ENCODE data around the gene GPAM.

The GPAM gene

GRCh38 chr10:112216151-112216550 lies 32.6 kb upstream of the GPAM start:
- no peak overlapping the region for H3K4me3 ChIP-seq (ENCODE audit: low read depth in 1 of 2, low read length in 2 of 2)
- peaks cover 0 to 4% of the 10 kb centered on the region in 2 donors for H3K27me3 ChIP-seq (ENCODE audit: control insufficient read depth in 1 of 2, insufficient read depth in 2 of 2, low read length in 2 of 2)

GRCh38 chr10:112215342-112215774 lies 31.8 kb upstream of the GPAM start:
- H3K4me3 ChIP-seq (ENCODE audit: low read depth in 1 of 2, low read length in 2 of 2), result no peak overlapping the region
- H3K9ac ChIP-seq (ENCODE audit: low read depth in 1 of 2, low read length in 2 of 2), result no peak overlapping the region
- H3K27ac ChIP-seq (ENCODE audit: low read depth, low read length), result no peak overlapping the region
- H3K4me1 ChIP-seq (ENCODE audit: control insufficient read depth in 1 of 2, insufficient read depth in 2 of 2, low read length in 2 of 2), result no peaks in the 10 kb centered on the region
- peaks cover 0 to 8% of the 10 kb centered on the region in 2 donors for H3K9me3 ChIP-seq (ENCODE audit: control insufficient read depth in 1 of 2, low read length in 2 of 2)
- no peaks in the 10 kb centered on the region for H3K36me3 ChIP-seq (ENCODE audit: control insufficient read depth in 1 of 2, insufficient read depth in 2 of 2, low read length in 2 of 2)
- peaks cover 0 to 4% of the 10 kb centered on the region in 2 donors for H3K27me3 ChIP-seq (ENCODE audit: control insufficient read depth in 1 of 2, insufficient read depth in 2 of 2, low read length in 2 of 2)

More at GRCh38 chr10:112216151-112216550, 32.6 kb upstream of the GPAM start:
- H3K4me1 ChIP-seq (ENCODE audit: control insufficient read depth in 1 of 2, insufficient read depth in 2 of 2, low read length in 2 of 2), result no peaks in the 10 kb centered on the region
- H3K9me3 ChIP-seq (ENCODE audit: control insufficient read depth in 1 of 2, low read length in 2 of 2), result peaks cover 0 to 12% of the 10 kb centered on the region in 2 donors
- no peaks in the 10 kb centered on the region for H3K36me3 ChIP-seq (ENCODE audit: control insufficient read depth in 1 of 2, insufficient read depth in 2 of 2, low read length in 2 of 2)
- H3K27ac ChIP-seq (ENCODE audit: low read depth, low read length), result no peak overlapping the region
- no peak overlapping the region for H3K9ac ChIP-seq (ENCODE audit: low read depth in 1 of 2, low read length in 2 of 2)

DNA sequence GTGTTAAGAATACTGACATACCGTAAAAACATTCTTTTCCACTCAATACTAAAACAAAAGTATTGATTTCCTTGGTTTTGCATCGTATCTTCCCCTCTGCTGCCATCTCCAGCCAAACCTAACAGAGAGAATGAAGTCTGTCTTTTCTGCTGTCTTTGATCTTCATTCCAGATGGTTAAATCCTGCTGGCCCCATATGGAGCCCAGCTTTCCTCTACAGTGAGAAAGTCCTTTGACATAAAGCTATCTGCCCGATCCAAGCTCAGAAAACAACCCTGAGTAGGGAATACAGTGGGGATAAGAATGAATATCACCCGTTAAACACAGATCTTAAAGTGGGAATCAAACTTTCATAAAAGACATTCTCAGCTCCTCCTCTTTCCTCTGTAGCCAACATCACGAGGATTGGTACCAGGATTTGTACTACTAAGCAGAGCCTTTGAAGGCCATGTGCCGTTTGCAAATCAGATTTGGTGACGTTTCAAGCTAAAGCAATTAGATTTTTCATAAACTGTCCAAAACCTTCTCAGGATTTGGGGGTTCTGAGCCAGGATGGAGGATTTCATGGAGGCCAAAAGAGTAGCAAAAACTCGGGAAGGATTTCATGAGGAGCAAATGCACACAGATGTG lies 30.8 kb upstream of the GPAM start:
- H3K36me3 ChIP-seq (ENCODE audit: control insufficient read depth in 1 of 2, insufficient read depth in 2 of 2, low read length in 2 of 2), result no peaks in the 10 kb centered on the region
- no peak overlapping the region for H3K9ac ChIP-seq (ENCODE audit: low read depth in 1 of 2, low read length in 2 of 2)
- peaks cover 0 to 4% of the 10 kb centered on the region in 2 donors for H3K27me3 ChIP-seq (ENCODE audit: control insufficient read depth in 1 of 2, insufficient read depth in 2 of 2, low read length in 2 of 2)
- no peaks in the 10 kb centered on the region for H3K9me3 ChIP-seq (ENCODE audit: control insufficient read depth in 1 of 2, low read length in 2 of 2)
- no peak overlapping the region for H3K27ac ChIP-seq (ENCODE audit: low read depth, low read length)
- no peak overlapping the region for H3K4me3 ChIP-seq (ENCODE audit: low read depth in 1 of 2, low read length in 2 of 2)
- H3K4me1 ChIP-seq (ENCODE audit: control insufficient read depth in 1 of 2, insufficient read depth in 2 of 2, low read length in 2 of 2), result no peaks in the 10 kb centered on the region

- Histone ChIP-seq H3K4me1 (ENCODE audit: control insufficient read depth in 1 of 2, insufficient read depth in 2 of 2, low read length in 2 of 2) (no peaks in the 10 kb centered on the region), H3K4me3 (ENCODE audit: low read depth in 1 of 2, low read length in 2 of 2) (no peak overlapping the region), H3K27me3 (ENCODE audit: control insufficient read depth in 1 of 2, insufficient read depth in 2 of 2, low read length in 2 of 2) (peaks cover 0 to 4% of the 10 kb centered on the region in 2 donors), H3K9ac (ENCODE audit: low read depth in 1 of 2, low read length in 2 of 2) (no peak overlapping the region), H3K27ac (ENCODE audit: low read depth, low read length) (no peak overlapping the region), H3K9me3 (ENCODE audit: control insufficient read depth in 1 of 2, low read length in 2 of 2) (no peaks in the 10 kb centered on the region), H3K36me3 (ENCODE audit: control insufficient read depth in 1 of 2, insufficient read depth in 2 of 2, low read length in 2 of 2) (no peaks in the 10 kb centered on the region)
Measured at GRCh38 chr10:112213836-112214235, 30.3 kb upstream of the GPAM start.

- no peak overlapping the region for H3K4me3 ChIP-seq (ENCODE audit: low read depth in 1 of 2, low read length in 2 of 2)
- H3K9me3 ChIP-seq (ENCODE audit: control insufficient read depth in 1 of 2, low read length in 2 of 2), result no peaks in the 10 kb centered on the region
- no peak overlapping the region for H3K27ac ChIP-seq (ENCODE audit: low read depth, low read length)
- peaks cover 0 to 4% of the 10 kb centered on the region in 2 donors for H3K27me3 ChIP-seq (ENCODE audit: control insufficient read depth in 1 of 2, insufficient read depth in 2 of 2, low read length in 2 of 2)
- H3K4me1 ChIP-seq (ENCODE audit: control insufficient read depth in 1 of 2, insufficient read depth in 2 of 2, low read length in 2 of 2), result no peaks in the 10 kb centered on the region
- no peaks in the 10 kb centered on the region for H3K36me3 ChIP-seq (ENCODE audit: control insufficient read depth in 1 of 2, insufficient read depth in 2 of 2, low read length in 2 of 2)
- no peak overlapping the region for H3K9ac ChIP-seq (ENCODE audit: low read depth in 1 of 2, low read length in 2 of 2)
Measured at GRCh38 chr10:112213098-112213823, 29.7 kb upstream of the GPAM start.

DNA sequence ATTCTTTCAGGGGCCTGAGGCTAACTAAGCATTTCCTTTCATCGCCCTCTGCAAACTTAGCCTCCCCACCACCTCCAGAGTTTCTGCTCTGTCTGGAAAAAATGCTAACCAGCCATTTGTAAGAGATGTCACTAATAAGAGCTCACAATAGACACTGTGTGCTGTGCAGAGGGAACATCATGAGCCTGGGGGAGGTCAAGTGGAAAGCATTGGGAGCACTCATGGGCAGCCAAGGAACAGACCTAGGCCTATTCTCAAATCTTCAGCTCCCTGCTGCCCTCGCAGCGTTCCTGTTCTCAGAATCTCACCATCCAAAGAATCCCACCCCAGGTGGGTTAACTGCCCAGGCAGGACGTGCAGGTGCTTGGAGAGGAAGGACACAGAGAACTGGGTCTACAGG lies 27.1 kb upstream of the GPAM start:
- Histone ChIP-seq H3K36me3 (ENCODE audit: control insufficient read depth in 1 of 2, insufficient read depth in 2 of 2, low read length in 2 of 2) (no peaks in the 10 kb centered on the region), H3K27me3 (ENCODE audit: control insufficient read depth in 1 of 2, insufficient read depth in 2 of 2, low read length in 2 of 2) (peaks cover 0 to 4% of the 10 kb centered on the region in 2 donors), H3K9me3 (ENCODE audit: control insufficient read depth in 1 of 2, low read length in 2 of 2) (no peaks in the 10 kb centered on the region), H3K27ac (ENCODE audit: low read depth, low read length) (no peak overlapping the region), H3K4me3 (ENCODE audit: low read depth in 1 of 2, low read length in 2 of 2) (no peak overlapping the region), H3K9ac (ENCODE audit: low read depth in 1 of 2, low read length in 2 of 2) (no peak overlapping the region), H3K4me1 (ENCODE audit: control insufficient read depth in 1 of 2, insufficient read depth in 2 of 2, low read length in 2 of 2) (no peaks in the 10 kb centered on the region)

GRCh38 chr10:112209684-112210131 lies 26.1 kb upstream of the GPAM start:
- no peak overlapping the region for H3K9ac ChIP-seq (ENCODE audit: low read depth in 1 of 2, low read length in 2 of 2)

DNA sequence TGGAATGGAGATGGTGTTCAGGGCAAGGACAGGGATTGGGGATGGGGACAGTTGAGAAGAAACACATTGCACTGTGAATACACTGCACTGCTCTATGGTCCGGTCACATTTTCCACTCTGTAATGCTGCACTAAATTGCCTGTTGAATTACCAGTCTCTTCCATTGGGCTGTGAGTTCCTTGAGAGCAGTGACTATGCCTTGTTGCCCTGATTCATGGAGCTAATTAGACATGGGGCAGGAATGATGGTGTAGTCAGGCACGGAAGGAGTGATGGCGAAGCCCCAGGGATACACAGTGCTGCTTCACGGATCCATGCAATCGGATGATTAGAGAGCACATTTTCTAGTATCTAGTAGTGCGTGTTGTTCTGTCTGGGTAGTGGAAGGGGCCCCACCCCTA lies 25.4 kb upstream of the GPAM start:
- Histone ChIP-seq H3K36me3 (ENCODE audit: control insufficient read depth in 1 of 2, insufficient read depth in 2 of 2, low read length in 2 of 2) (no peaks in the 10 kb centered on the region), H3K9me3 (ENCODE audit: control insufficient read depth in 1 of 2, low read length in 2 of 2) (no peaks in the 10 kb centered on the region), H3K4me1 (ENCODE audit: control insufficient read depth in 1 of 2, insufficient read depth in 2 of 2, low read length in 2 of 2) (no peaks in the 10 kb centered on the region), H3K9ac (ENCODE audit: low read depth in 1 of 2, low read length in 2 of 2) (no peak overlapping the region), H3K27ac (ENCODE audit: low read depth, low read length) (no peak overlapping the region), H3K4me3 (ENCODE audit: low read depth in 1 of 2, low read length in 2 of 2) (no peak overlapping the region), H3K27me3 (ENCODE audit: control insufficient read depth in 1 of 2, insufficient read depth in 2 of 2, low read length in 2 of 2) (no peaks in the 10 kb centered on the region)

More at GRCh38 chr10:112209684-112210131, 26.1 kb upstream of the GPAM start:
- H3K27ac ChIP-seq (ENCODE audit: low read depth, low read length), result no peak overlapping the region
- no peaks in the 10 kb centered on the region for H3K27me3 ChIP-seq (ENCODE audit: control insufficient read depth in 1 of 2, insufficient read depth in 2 of 2, low read length in 2 of 2)
- H3K4me3 ChIP-seq (ENCODE audit: low read depth in 1 of 2, low read length in 2 of 2), result no peak overlapping the region
- H3K9me3 ChIP-seq (ENCODE audit: control insufficient read depth in 1 of 2, low read length in 2 of 2), result no peaks in the 10 kb centered on the region
- no peaks in the 10 kb centered on the region for H3K4me1 ChIP-seq (ENCODE audit: control insufficient read depth in 1 of 2, insufficient read depth in 2 of 2, low read length in 2 of 2)
- H3K36me3 ChIP-seq (ENCODE audit: control insufficient read depth in 1 of 2, insufficient read depth in 2 of 2, low read length in 2 of 2), result no peaks in the 10 kb centered on the region

- Histone ChIP-seq H3K27ac (ENCODE audit: low read depth, low read length) (no peak overlapping the region), H3K9ac (ENCODE audit: low read depth in 1 of 2, low read length in 2 of 2) (no peak overlapping the region), H3K4me1 (ENCODE audit: control insufficient read depth in 1 of 2, insufficient read depth in 2 of 2, low read length in 2 of 2) (no peaks in the 10 kb centered on the region), H3K9me3 (ENCODE audit: control insufficient read depth in 1 of 2, low read length in 2 of 2) (no peaks in the 10 kb centered on the region), H3K27me3 (ENCODE audit: control insufficient read depth in 1 of 2, insufficient read depth in 2 of 2, low read length in 2 of 2) (no peaks in the 10 kb centered on the region), H3K4me3 (ENCODE audit: low read depth in 1 of 2, low read length in 2 of 2) (no peak overlapping the region), H3K36me3 (ENCODE audit: control insufficient read depth in 1 of 2, insufficient read depth in 2 of 2, low read length in 2 of 2) (no peaks in the 10 kb centered on the region)
Measured at GRCh38 chr10:112208292-112208691, 24.7 kb upstream of the GPAM start.

GRCh38 chr10:112203328-112204076 lies 19.9 kb upstream of the GPAM start:
- Histone ChIP-seq H3K36me3 (ENCODE audit: control insufficient read depth in 1 of 2, insufficient read depth in 2 of 2, low read length in 2 of 2) (no peaks in the 10 kb centered on the region), H3K27me3 (ENCODE audit: control insufficient read depth in 1 of 2, insufficient read depth in 2 of 2, low read length in 2 of 2) (no peaks in the 10 kb centered on the region), H3K27ac (ENCODE audit: low read depth, low read length) (no peak overlapping the region), H3K4me1 (ENCODE audit: control insufficient read depth in 1 of 2, insufficient read depth in 2 of 2, low read length in 2 of 2) (no peaks in the 10 kb centered on the region), H3K9me3 (ENCODE audit: control insufficient read depth in 1 of 2, low read length in 2 of 2) (no peaks in the 10 kb centered on the region), H3K9ac (ENCODE audit: low read depth in 1 of 2, low read length in 2 of 2) (no peak overlapping the region), H3K4me3 (ENCODE audit: low read depth in 1 of 2, low read length in 2 of 2) (no peak overlapping the region)

All from duodenal mucosa (tissue), 2 donors.